ENCODE data around the gene AHNAK.
"Not testable (repeated sequence)": the region's sequence is repeated elsewhere in the genome, so short reads cannot be mapped to it uniquely, and the experiment has no call there.

AHNAK gene

GRCh38 chr11:62459080-62459479, 87.5 kb downstream of the AHNAK start:
- no peak for DNase-seq (ENCODE audit: low read depth)

DNA sequence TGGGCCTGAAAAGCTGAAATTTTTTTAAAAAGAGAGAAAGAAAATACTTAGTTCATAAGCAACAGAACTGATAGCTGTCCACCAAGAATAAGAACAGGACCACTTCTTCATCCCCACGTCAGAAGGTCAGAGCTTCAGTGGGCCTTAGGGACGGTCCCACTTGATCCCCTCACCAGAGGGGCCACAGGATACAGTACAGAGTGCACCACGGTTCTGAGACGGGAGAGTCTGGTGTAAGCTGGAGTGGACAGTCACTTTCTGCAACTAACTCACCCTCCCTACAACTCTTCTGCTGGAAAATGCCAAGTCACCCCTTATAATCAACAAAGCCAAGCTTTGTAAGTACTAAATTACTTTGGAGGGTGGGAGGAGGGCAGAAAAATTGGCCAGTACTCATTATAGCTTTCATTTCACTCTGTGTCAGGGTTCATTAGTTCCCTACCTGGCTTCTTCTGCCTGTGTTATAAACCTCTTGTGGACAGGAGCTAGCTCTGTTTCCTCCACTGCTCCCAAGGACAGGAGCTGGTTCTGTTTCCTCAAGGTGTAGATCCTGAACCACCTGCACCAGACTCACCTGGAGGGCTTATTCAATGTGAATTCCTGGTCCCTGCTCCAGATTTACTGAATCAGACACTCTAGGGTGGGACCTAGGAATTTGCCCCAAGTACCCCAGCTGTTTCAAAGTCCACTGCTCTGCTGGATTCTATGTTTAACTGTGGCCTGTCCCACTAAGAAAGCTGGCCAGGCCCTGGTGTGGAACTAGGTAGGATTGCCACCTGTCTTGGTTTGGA, 88.2 kb downstream of the AHNAK start:
- DNase-seq (ENCODE audit: low read depth) = no peak

GRCh38 chr11:62457478-62457877, 89.1 kb downstream of the AHNAK start:
- DNase-seq (ENCODE audit: low read depth) = no peak

DNA sequence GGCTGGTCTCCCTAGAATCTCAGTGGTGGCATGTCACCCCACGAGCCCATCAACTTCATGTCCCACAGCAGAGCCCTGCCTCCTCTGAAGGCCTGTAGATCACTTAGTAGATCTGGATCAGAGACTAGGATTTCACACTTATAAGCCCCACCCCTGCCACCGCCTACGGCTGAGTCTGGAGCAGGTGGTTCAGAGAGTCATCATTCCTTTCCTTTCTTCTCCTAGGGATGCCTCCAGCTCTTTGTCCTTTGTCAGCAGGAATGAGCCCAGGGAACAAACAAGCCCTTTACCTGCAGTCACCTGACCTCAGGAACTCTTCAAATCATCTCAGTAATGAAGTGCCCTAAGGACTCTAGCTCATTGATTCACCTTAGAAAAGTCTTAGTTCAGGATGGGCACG, 90.0 kb downstream of the AHNAK start:
- DNase-seq (ENCODE audit: low read depth) = no peak

DNA sequence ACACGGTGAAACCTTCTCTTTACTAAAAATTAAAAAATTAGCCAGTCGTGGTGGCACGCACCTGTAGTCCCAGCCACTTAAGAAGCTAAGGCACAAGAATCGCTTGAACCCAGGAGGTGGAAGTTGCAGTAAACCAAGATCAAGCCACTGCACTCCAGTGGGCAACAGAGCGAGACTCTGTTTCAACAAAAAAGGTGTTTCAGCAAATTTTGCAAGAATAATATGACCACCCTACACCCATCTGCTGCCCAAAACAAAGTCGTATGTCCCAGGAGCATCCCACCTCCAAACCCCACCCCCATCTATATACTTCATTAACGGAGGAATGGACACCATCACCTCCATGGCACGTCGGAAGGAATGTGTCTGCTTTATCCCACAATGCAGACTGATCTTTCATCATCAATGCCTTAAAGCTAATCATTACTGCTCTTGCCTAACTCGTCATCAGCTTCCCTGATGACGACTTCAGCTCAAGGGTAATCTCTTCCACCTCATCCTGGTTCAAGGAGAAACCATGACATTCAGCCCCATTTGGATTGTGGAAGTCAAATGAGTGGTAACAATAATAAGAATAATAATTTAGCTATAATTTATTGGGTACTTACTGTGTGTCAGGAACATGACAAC, 93.7 kb downstream of the AHNAK start:
- DNase-seq (ENCODE audit: low read depth) = no peak

- DNase-seq (ENCODE audit: low read depth) = no peak
These were observed 94.3 kb downstream of the AHNAK start for GRCh38 chr11:62452261-62452660.

DNA sequence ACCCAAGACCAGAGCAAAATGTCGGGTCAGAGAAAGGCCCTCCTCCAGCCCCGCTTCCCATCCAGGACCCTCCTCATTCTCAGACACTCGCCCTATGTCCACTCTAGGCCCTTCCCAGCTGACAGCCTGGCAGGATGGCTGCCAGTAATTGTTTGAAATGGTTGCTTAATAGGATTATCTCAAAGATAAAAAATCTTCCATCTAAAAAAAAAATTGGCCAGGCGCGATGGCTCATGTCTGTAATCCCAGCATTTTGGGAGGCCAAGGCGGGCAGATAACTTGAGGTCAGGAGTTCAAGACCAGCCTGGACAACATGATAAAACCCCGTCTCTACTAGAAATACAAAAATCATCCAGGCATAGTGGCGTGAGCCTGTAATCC, 95.4 kb downstream of the AHNAK start:
- no peak for DNase-seq (ENCODE audit: low read depth)

GRCh38 chr11:62450543-62451240, 95.9 kb downstream of the AHNAK start:
- no peak for DNase-seq (ENCODE audit: low read depth)

- DNase-seq (ENCODE audit: low read depth) = not testable (repeated sequence)
These were observed 96.7 kb downstream of the AHNAK start for GRCh38 chr11:62449912-62450311.

- no peak for DNase-seq (ENCODE audit: low read depth)
These were observed 97.2 kb downstream of the AHNAK start for GRCh38 chr11:62449451-62449851.

GRCh38 chr11:62446091-62446490, 100.5 kb downstream of the AHNAK start:
- DNase-seq (ENCODE audit: low read depth) = no peak

DNA sequence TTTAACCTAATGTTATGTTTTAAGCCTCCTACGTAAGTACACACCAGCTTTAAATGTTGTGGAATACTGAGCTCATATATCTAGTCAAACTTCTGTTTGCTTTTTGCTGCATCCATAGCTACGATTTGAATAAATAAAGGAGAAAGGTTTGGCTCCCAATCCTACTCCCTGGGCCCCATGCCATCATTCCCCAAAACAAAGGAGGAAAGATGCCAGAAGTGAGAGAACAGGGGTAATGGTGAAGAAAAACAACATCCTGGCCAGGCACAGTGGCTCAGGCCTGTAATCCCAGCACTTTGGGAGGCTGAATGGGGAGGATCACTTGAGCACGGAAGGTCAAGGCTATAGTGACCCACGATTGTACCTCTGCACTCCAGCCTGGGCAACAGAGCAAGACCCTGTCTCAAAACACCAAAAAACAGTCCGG, 101.3 kb downstream of the AHNAK start:
- no peak for DNase-seq (ENCODE audit: low read depth)

GRCh38 chr11:62444835-62445234, 101.8 kb downstream of the AHNAK start:
- DNase-seq (ENCODE audit: low read depth) = no peak

DNA sequence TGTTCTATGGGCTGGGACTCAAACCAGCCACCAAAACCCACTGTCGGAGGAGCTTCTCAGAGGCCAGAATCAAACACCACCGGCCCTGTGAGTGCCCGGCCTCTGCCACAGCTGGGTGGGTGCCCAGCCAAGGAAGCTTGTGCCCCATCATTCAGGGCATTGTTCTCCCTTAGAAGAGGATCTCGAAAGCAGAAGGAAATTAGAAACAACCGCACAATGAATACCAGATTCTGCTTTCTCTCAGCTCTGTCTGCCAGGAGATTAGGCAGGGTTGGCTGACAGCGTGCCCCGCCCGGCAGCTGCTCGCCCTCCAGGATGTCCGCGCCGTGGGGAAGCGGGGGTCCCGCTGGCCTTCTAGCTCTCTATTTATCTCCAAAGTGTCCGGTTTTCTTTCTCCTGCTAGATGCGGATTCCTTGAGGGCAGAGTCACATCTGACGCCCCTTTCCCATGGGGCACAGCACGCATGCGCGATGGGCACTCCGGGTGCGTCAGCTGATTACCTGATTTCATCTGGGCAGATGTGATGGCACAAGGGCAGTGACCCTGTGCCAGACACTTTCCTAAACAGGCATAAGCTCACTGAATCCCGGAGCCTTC, 102.3 kb downstream of the AHNAK start:
- DNase-seq (ENCODE audit: low read depth) = no peak

GRCh38 chr11:62443390-62444235, 103.0 kb downstream of the AHNAK start:
- DNase-seq (ENCODE audit: low read depth) = no peak

DNA sequence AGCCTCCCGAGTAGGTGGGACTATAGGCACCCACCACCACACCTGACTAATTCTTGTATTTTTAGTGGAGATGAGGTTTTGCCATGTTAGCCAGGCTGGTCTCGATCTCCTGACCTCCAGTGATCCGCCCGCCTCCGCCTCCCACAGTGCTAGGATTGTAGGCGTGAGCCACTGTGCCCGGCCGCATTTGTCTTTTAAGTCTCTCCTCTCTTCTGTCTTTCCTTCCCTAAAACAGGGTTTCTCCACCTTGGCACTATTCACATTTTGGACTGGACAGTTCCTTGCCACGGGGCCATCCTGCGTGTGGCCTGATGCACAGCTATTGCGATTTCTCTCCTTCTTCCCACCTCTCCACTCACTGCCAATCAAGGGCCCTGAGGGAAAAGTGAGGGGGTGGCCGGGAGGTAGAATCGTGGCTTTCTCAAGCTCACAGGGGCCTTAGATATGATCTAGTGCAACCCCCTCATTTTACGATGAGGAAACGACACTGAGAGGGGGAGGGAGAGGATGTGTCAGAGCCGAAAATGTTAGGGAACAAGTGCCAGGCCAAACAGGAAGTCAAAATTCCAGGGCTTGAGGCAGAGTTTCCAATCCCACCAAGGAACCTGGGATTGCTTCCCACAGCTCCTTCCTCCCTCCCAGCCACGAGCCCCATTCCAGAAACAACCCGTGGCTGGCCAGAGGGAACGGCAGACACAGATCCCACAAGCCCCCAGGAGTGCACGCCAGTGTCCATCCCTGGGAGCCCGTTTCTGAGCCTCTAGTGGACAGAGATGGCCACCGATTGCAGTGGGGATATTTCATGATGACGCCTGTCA, 106.6 kb downstream of the AHNAK start:
- DNase-seq (ENCODE audit: low read depth) = no peak

DNA sequence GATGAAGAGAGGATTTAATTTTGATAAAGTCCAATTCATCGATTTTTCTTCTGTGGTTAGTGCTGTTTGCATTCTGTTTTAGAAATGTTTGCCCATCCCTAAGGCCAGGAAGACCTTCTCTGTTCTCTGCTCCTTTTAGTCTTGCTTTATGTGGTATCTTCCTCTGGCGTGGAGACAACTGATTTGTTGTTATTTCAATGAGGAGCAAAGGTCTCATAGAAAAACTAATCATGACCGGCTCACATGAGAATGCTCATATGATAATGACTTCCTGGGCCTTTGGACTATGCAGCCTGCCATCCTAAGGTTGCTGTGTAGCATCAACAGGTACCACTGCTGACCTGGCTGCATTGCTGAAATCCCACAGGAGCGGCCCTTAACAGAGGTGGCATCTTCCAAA, 108.0 kb downstream of the AHNAK start:
- no peak for DNase-seq (ENCODE audit: low read depth)

GRCh38 chr11:62437616-62438015, 109.0 kb downstream of the AHNAK start:
- no peak for DNase-seq (ENCODE audit: low read depth)

GRCh38 chr11:62435846-62436660, 110.6 kb downstream of the AHNAK start:
- DNase-seq (ENCODE audit: low read depth) = no peak

DNA sequence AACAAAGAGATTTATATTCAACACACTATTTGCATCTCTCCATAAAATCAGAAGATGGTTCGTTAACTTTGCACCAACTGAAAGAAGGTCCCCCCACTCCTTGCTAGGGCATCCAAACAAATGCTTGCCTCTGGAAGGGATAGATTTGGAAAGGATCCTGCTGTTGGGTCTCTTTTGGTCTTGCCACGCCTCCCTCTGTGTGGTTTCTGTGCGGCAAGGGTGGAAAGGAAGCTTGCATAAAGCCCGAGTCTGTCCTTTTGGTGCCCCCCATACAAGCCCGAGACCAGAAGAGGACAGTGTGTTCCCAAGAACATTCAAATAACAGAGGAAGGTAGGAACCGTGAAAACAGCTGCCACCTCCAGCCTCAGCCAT, 112.7 kb downstream of the AHNAK start:
- no peak for DNase-seq (ENCODE audit: low read depth)

All from CMK (cell line).